ENCODE results near the gene RPF1. TPM values are rescaled to one million over a fixed set of nuclear protein-coding genes. Genes with fewer than 3 reads are reported as not detected.

RPF1 gene
- total RNA-seq, 2 donors from 2014 or later = 17.9 to 33.2 TPM

GRCh38 chr1:84508510-84508909 is 29.4 kb downstream of the RPF1 start:
- Histone ChIP-seq H3K4me1 (ENCODE audit: control insufficient read depth in 1 of 2, low read depth in 2 of 2) (peaks cover 10 to 20% of the 10 kb centered on the region in 2 donors), H3K36me3 (no peaks in the 10 kb centered on the region), H3K27ac (no peak overlapping the region), H3K4me3 (no peak overlapping the region), H3K9me3 (no peaks in the 10 kb centered on the region), H3K27me3 (replicated peaks; ENCODE audit: insufficient read depth) (no peaks in the 10 kb centered on the region)
- ATAC-seq (ENCODE audit: insufficient number of reproducible peaks, low FRiP score, low read depth) (no peak), DNase-seq (ENCODE audit: low spot score) (no peak)
- TF ChIP-seq CTCF (IDR thresholded peaks at IDR 0.05) = no peak

GRCh38 chr1:84509029-84509428 is 30.0 kb downstream of the RPF1 start:
- no peak for ATAC-seq (ENCODE audit: insufficient number of reproducible peaks, low FRiP score, low read depth)

GRCh38 chr1:84510165-84510564 is 31.1 kb downstream of the RPF1 start:
- no peak for ATAC-seq (ENCODE audit: insufficient number of reproducible peaks, low FRiP score, low read depth)
- peaks cover 0 to 7% of the 10 kb centered on the region in 2 donors for H3K4me1 ChIP-seq (ENCODE audit: control insufficient read depth in 1 of 2, low read depth in 2 of 2)
- H3K36me3 ChIP-seq = no peaks in the 10 kb centered on the region
- TF ChIP-seq CTCF (IDR thresholded peaks at IDR 0.05) = no peak
- no peak overlapping the region for H3K27ac ChIP-seq
- DNase-seq (ENCODE audit: low spot score) = no peak
- H3K4me3 ChIP-seq = no peak overlapping the region
- H3K9me3 ChIP-seq = no peaks in the 10 kb centered on the region
- H3K27me3 ChIP-seq (replicated peaks; ENCODE audit: insufficient read depth) = no peaks in the 10 kb centered on the region

More at GRCh38 chr1:84509029-84509428, 30.0 kb downstream of the RPF1 start:
- Histone ChIP-seq H3K27me3 (replicated peaks; ENCODE audit: insufficient read depth) (no peaks in the 10 kb centered on the region), H3K4me1 (ENCODE audit: control insufficient read depth in 1 of 2, low read depth in 2 of 2) (peaks cover 5 to 15% of the 10 kb centered on the region in 2 donors), H3K36me3 (no peaks in the 10 kb centered on the region), H3K9me3 (no peaks in the 10 kb centered on the region), H3K27ac (no peak overlapping the region), H3K4me3 (no peak overlapping the region)
- no peak for DNase-seq (ENCODE audit: low spot score)
- no peak for TF ChIP-seq CTCF (IDR thresholded peaks at IDR 0.05)

- no peak overlapping the region for H3K27ac ChIP-seq
- no peak for TF ChIP-seq CTCF (IDR thresholded peaks at IDR 0.05)
- no peak for DNase-seq (ENCODE audit: low spot score)
Observed at GRCh38 chr1:84510668-84511067, 31.6 kb downstream of the RPF1 start.

GRCh38 chr1:84524590-84524989 is 45.5 kb downstream of the RPF1 start:
- H3K27ac ChIP-seq = no peak overlapping the region
- H3K4me3 ChIP-seq = no peak overlapping the region
- no peak for DNase-seq (ENCODE audit: low spot score)
- H3K36me3 ChIP-seq = peaks cover 4% of the 10 kb centered on the region
- H3K9me3 ChIP-seq = no peaks in the 10 kb centered on the region
- no peak for ATAC-seq (ENCODE audit: insufficient number of reproducible peaks, low FRiP score, low read depth)
- no peak for TF ChIP-seq CTCF (IDR thresholded peaks at IDR 0.05)
- no peaks in the 10 kb centered on the region for H3K4me1 ChIP-seq (ENCODE audit: control insufficient read depth in 1 of 2, low read depth in 2 of 2)
- no peaks in the 10 kb centered on the region for H3K27me3 ChIP-seq (replicated peaks; ENCODE audit: insufficient read depth)

More at GRCh38 chr1:84510668-84511067, 31.6 kb downstream of the RPF1 start:
- no peaks in the 10 kb centered on the region for H3K36me3 ChIP-seq
- peaks cover 0 to 7% of the 10 kb centered on the region in 2 donors for H3K4me1 ChIP-seq (ENCODE audit: control insufficient read depth in 1 of 2, low read depth in 2 of 2)
- H3K27me3 ChIP-seq (replicated peaks; ENCODE audit: insufficient read depth) = no peaks in the 10 kb centered on the region
- no peaks in the 10 kb centered on the region for H3K9me3 ChIP-seq
- no peak overlapping the region for H3K4me3 ChIP-seq
- ATAC-seq (ENCODE audit: insufficient number of reproducible peaks, low FRiP score, low read depth) = no peak

All from thoracic aorta (tissue), 2 donors.